ENCODE results near the gene AGBL1. TPM values are rescaled to one million over a fixed set of nuclear protein-coding genes. Genes with fewer than 3 reads are reported as not detected.

Gene AGBL1
- total RNA-seq, 6 experiments from 2014 or later, result not detected

DNA sequence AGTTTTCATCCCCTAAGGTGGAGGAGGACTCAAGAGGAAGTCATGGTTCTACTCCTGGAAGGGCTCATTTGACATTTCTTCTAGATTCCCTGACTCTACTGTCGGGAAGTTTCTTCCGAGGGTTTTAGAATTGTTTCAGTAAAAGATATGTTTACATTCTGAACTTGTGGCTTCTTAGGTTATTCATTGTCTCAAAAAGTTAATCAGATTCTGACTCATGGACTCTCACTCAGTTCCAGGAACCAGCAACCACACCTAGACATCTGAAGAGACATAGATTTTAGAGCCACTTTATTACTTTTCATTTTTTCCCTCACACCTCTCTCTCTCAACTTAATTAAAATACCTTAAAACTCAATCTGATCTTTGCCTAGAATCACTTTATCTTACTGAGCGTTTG, 862.6 kb downstream of the AGBL1 start:
- no peaks in the 10 kb centered on the region for H3K36me3 ChIP-seq
- DNase-seq (no peak), ATAC-seq (no peak)
- no peak for TF ChIP-seq POLR2A (IDR thresholded peaks at IDR 0.05)
- TF ChIP-seq, protein P1, sequence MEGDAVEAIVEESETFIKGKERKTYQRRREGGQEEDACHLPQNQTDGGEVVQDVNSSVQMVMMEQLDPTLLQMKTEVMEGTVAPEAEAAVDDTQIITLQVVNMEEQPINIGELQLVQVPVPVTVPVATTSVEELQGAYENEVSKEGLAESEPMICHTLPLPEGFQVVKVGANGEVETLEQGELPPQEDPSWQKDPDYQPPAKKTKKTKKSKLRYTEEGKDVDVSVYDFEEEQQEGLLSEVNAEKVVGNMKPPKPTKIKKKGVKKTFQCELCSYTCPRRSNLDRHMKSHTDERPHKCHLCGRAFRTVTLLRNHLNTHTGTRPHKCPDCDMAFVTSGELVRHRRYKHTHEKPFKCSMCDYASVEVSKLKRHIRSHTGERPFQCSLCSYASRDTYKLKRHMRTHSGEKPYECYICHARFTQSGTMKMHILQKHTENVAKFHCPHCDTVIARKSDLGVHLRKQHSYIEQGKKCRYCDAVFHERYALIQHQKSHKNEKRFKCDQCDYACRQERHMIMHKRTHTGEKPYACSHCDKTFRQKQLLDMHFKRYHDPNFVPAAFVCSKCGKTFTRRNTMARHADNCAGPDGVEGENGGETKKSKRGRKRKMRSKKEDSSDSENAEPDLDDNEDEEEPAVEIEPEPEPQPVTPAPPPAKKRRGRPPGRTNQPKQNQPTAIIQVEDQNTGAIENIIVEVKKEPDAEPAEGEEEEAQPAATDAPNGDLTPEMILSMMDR (IDR thresholded peaks at IDR 0.05), result no peak
- no peak overlapping the region for H3K4me3 ChIP-seq
- WGBS (ENCODE audit: insufficient coverage, low coverage, low lambda C conversion rate, missing lambda C conversion rate), result 23% methylated on average over 3 of the region's 3 CpGs
- intact Hi-C loops (cut with DNase I), result no loop called here
- no peak overlapping the region for H3K27ac ChIP-seq
- H3K27me3 ChIP-seq, result no peaks in the 10 kb centered on the region
- H3K4me1 ChIP-seq, result no peaks in the 10 kb centered on the region
- H3K9me3 ChIP-seq, result no peaks in the 10 kb centered on the region

DNA sequence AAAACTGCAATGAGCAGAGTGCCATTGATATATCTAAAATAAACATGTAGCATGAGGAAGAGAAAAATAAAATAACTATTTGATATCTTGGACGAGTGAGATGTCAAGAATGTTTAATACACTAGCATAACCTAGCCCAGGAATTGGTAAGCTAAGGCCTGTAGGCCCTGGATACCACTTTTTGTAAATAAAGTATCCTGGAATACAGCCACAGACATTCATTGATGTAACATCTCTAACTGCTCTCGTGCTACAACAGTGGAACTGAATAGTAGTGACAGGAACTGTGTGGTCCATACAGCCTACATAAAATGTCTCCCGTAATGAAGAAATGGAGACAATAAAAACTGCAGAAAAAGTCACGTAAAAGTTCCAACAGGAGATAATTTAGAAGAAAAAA, 869.0 kb downstream of the AGBL1 start:
- Histone ChIP-seq H3K4me1 (no peaks in the 10 kb centered on the region), H3K27me3 (no peaks in the 10 kb centered on the region), H3K9me3 (no peaks in the 10 kb centered on the region), H3K27ac (no peak overlapping the region), H3K36me3 (no peaks in the 10 kb centered on the region), H3K4me3 (no peak overlapping the region)
- TF ChIP-seq POLR2A (IDR thresholded peaks at IDR 0.05), result no peak
- TF ChIP-seq, protein P1 (IDR thresholded peaks at IDR 0.05), result no peak
- WGBS (ENCODE audit: insufficient coverage, low coverage, low lambda C conversion rate, missing lambda C conversion rate), result 45% methylated on average over 4 of the region's 4 CpGs
- DNase-seq (no peak), ATAC-seq (no peak)
- intact Hi-C loops (cut with DNase I), result no loop called here

DNA sequence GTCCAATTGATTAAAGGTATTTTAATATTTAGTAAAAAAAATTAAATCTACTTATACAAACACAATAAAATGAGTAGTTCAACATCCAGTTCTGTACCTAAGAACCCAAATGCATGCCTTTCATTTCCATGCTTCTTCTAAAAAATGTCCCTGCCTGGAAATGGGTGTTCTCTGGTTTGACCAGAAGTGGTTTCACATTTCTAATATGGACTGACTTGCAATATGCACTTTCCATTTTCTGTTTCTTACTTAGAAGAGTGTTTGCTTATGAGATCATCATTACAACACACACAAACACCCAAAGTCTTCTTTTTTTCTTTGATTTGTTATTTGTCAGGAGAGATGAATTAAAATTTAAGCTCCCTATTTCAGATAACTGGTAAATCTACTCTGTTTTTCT, 879.6 kb downstream of the AGBL1 start:
- no peaks in the 10 kb centered on the region for H3K9me3 ChIP-seq
- intact Hi-C loops (cut with DNase I), result no loop called here
- no peaks in the 10 kb centered on the region for H3K4me1 ChIP-seq
- H3K27me3 ChIP-seq, result no peaks in the 10 kb centered on the region
- no peak overlapping the region for H3K27ac ChIP-seq
- no peak for DNase-seq
- no peak for ATAC-seq
- TF ChIP-seq POLR2A (IDR thresholded peaks at IDR 0.05), result no peak
- TF ChIP-seq, protein P1 (IDR thresholded peaks at IDR 0.05), result no peak
- no peaks in the 10 kb centered on the region for H3K36me3 ChIP-seq
- H3K4me3 ChIP-seq, result no peak overlapping the region

DNA sequence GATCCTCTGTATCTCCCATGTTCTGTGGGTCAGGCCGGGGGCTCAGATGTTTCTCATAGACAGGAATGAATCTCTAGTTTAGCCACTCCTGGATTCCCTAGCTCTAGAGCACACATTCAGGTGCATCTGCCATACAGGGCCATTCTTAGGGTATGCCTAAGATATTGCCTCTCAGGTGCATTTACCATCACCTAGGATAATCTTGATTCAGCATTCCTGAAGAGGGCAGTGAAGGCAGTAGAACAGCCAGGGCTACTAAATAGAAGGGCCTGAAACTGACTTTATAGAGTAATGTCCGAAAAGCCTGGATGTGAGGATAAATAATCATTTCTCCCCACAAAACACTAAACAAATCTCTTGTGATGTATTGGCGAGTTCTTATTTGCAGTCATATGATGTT, 882.0 kb downstream of the AGBL1 start:
- intact Hi-C loops (cut with DNase I), result no loop called here
- no peak overlapping the region for H3K4me3 ChIP-seq
- H3K9me3 ChIP-seq, result no peaks in the 10 kb centered on the region
- TF ChIP-seq, protein P1 (IDR thresholded peaks at IDR 0.05), result no peak
- TF ChIP-seq POLR2A (IDR thresholded peaks at IDR 0.05), result no peak
- no peaks in the 10 kb centered on the region for H3K36me3 ChIP-seq
- H3K4me1 ChIP-seq, result no peaks in the 10 kb centered on the region
- DNase-seq (no peak), ATAC-seq (no peak)
- H3K27ac ChIP-seq, result no peak overlapping the region
- H3K27me3 ChIP-seq, result no peaks in the 10 kb centered on the region
- WGBS (ENCODE audit: insufficient coverage, low coverage, low lambda C conversion rate, missing lambda C conversion rate), result 58% methylated on average over 3 of the region's 3 CpGs

DNA sequence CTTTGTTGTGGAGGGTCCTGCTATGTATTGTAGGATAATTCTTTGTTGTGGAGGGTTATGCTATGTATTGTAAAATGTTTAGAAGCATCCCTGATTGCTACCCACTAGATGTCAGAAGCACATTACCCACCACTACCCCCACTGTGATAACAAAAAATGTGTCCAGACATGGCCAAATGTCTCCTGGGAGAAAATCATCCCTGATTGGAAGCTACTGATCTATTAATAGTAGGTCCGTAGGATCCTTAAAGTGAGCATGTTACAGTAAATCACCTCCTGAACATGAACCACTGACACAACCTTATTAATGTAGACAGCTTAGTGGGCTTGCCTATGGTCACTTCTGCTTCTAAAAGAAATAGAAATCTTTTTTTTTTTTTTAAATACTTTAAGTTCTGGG, 884.6 kb downstream of the AGBL1 start:
- Histone ChIP-seq H3K27ac (no peak overlapping the region), H3K27me3 (no peaks in the 10 kb centered on the region), H3K4me1 (no peaks in the 10 kb centered on the region), H3K36me3 (no peaks in the 10 kb centered on the region), H3K9me3 (no peaks in the 10 kb centered on the region), H3K4me3 (no peak overlapping the region)
- ATAC-seq (no peak), DNase-seq (no peak)
- no peak for TF ChIP-seq POLR2A (IDR thresholded peaks at IDR 0.05)
- TF ChIP-seq, protein P1 (IDR thresholded peaks at IDR 0.05), result no peak
- intact Hi-C loops (cut with DNase I), result no loop called here
- WGBS (ENCODE audit: insufficient coverage, low coverage, low lambda C conversion rate, missing lambda C conversion rate), result 70% methylated on average over 1 of the region's 1 CpG

Measured in right lobe of liver (tissue), 6 donors.